Liver (tissue), 9 donors: ENCODE data around the gene CEP131. TPM values are rescaled to one million over a fixed set of nuclear protein-coding genes. Genes with fewer than 3 reads are reported as not detected.

Source experiments
- DNase-seq: peaks from one replicate; pipeline ENCODE4 v3.0.0-alpha.2; 2017; ENCODE audit warnings: low spot score
- H3K27ac ChIP-seq, 2 donors: one replicate each; pipeline ENCODE4 v1.7.0; 2013; ENCODE audit warnings: inconsistent platforms in 2 of 2, low read length in 2 of 2, control low read depth in 1 of 2, low read depth in 1 of 2, mild to moderate bottlenecking in 1 of 2
- H3K27me3 ChIP-seq, 4 donors: one replicate each; pipeline versions ENCODE4 v1.6.1 to v1.7.0; 2013; ENCODE audit warnings: low read length in 3 of 4, inconsistent platforms in 1 of 4, mild to moderate bottlenecking in 1 of 4, moderate library complexity in 1 of 4; ENCODE audit not compliant: control insufficient read depth in 4 of 4, insufficient read depth in 4 of 4
- H3K36me3 ChIP-seq, 4 donors: one replicate each; pipeline versions ENCODE4 v1.6.1 to v1.7.0; 2013; ENCODE audit warnings: low read length in 3 of 4, mild to moderate bottlenecking in 3 of 4, low read depth in 1 of 4, moderate library complexity in 1 of 4; ENCODE audit not compliant: control insufficient read depth in 4 of 4, insufficient read depth in 3 of 4
- H3K4me1 ChIP-seq, 4 donors: one replicate each; pipeline versions ENCODE4 v1.6.1 to v1.7.0; 2013; ENCODE audit warnings: low read length in 3 of 4, mild to moderate bottlenecking in 3 of 4, moderate library complexity in 1 of 4; ENCODE audit not compliant: control insufficient read depth in 4 of 4, insufficient read depth in 4 of 4
- H3K4me3 ChIP-seq, 3 donors: one replicate each; pipeline versions ENCODE4 v1.6.1 to v1.7.0; 2013; ENCODE audit warnings: low read length in 3 of 3, control low read depth in 1 of 3, low read depth in 1 of 3, mild to moderate bottlenecking in 1 of 3
- H3K9ac ChIP-seq, 2 donors: one replicate each; pipeline ENCODE4 v1.7.0; 2013; ENCODE audit warnings: low read length in 2 of 2, mild to moderate bottlenecking in 2 of 2, moderate library complexity in 2 of 2, control low read depth in 1 of 2, low read depth in 1 of 2
- H3K9me3 ChIP-seq, 4 donors: one replicate each; pipeline versions ENCODE4 v1.6.1 to v1.7.0; 2013; ENCODE audit warnings: low read length in 3 of 4; ENCODE audit not compliant: control insufficient read depth in 4 of 4
- ATF3 ChIP-seq: IDR thresholded peaks from 2 replicates; pipeline ENCODE4 v1.6.1; 2016; ENCODE audit warnings: antibody characterized with exemption
- CTCF ChIP-seq: fragments of 150-350 bp; IDR thresholded peaks from 2 replicates; pipeline ENCODE4 v1.5.1; 2017; ENCODE audit warnings: improper control_type of control experiment, low read depth, low read length; ENCODE audit not compliant: missing input control
- EGR1 ChIP-seq, 2 donors: IDR thresholded peaks; 2 replicates each; pipeline ENCODE4 v1.6.1; 2016 to 2018; ENCODE audit warnings: antibody characterized with exemption in 2 of 2, low read depth in 2 of 2
- FOXA1 ChIP-seq: IDR thresholded peaks from 2 replicates; pipeline ENCODE4 v1.6.1; 2016; ENCODE audit warnings: antibody characterized with exemption
- FOXA2 ChIP-seq: IDR thresholded peaks from 2 replicates; pipeline ENCODE4 v1.6.1; 2016; ENCODE audit warnings: antibody characterized with exemption
- GABPA ChIP-seq, 2 donors: IDR thresholded peaks in 1 of 2; conservative IDR thresholded peaks in 1 of 2; 2 replicates each; pipeline ENCODE4 v1.6.1; 2016; ENCODE audit warnings: antibody characterized with exemption in 2 of 2, mild to moderate bottlenecking in 1 of 2, moderate library complexity in 1 of 2
- HNF4A ChIP-seq, 2 donors: conservative IDR thresholded peaks; 2 replicates each; pipeline ENCODE4 v1.6.1; 2016; ENCODE audit warnings: antibody characterized with exemption in 2 of 2, mild to moderate bottlenecking in 2 of 2
- HNF4G ChIP-seq: IDR thresholded peaks from 2 replicates; pipeline ENCODE4 v1.6.1; 2016; ENCODE audit warnings: antibody characterized with exemption
- JUND ChIP-seq, 2 donors: IDR thresholded peaks; 2 replicates each; pipeline ENCODE4 v1.6.1; 2016; ENCODE audit warnings: antibody characterized with exemption in 2 of 2
- NR2F2 ChIP-seq: IDR thresholded peaks from 2 replicates; pipeline ENCODE4 v1.6.1; 2016; ENCODE audit warnings: antibody characterized with exemption
- RAD21 ChIP-seq, 2 donors: IDR thresholded peaks; 2 replicates each; pipeline ENCODE4 v1.6.1; 2016; ENCODE audit warnings: antibody characterized with exemption in 2 of 2, mild to moderate bottlenecking in 2 of 2
- REST ChIP-seq: IDR thresholded peaks from 2 replicates; pipeline ENCODE4 v1.6.1; 2016; ENCODE audit warnings: antibody characterized with exemption, mild to moderate bottlenecking
- RXRA ChIP-seq, 2 donors: IDR thresholded peaks; 2 replicates each; pipeline ENCODE4 v1.6.1; 2017 to 2018; ENCODE audit warnings: antibody characterized with exemption in 2 of 2, mild to moderate bottlenecking in 1 of 2
- SP1 ChIP-seq: IDR thresholded peaks from 2 replicates; pipeline ENCODE4 v1.6.1; 2018; ENCODE audit warnings: antibody characterized with exemption, mild to moderate bottlenecking
- TAF1 ChIP-seq: conservative IDR thresholded peaks from 2 replicates; pipeline ENCODE4 v1.6.1; 2016; ENCODE audit warnings: antibody characterized with exemption, mild to moderate bottlenecking
- YY1 ChIP-seq: IDR thresholded peaks from 2 replicates; pipeline ENCODE4 v1.6.1; 2016; ENCODE audit warnings: antibody characterized with exemption, mild to moderate bottlenecking
- WGBS: extraction: QIAGEN DNeasy Blood & Tissue Kit; methylation state at CpG from one replicate; pipeline ENCODE4 v1.1.7; 2013; 5-methylcytosine and 5-hydroxymethylcytosine counted together
- polyA plus RNA-seq, 2 donors: library from polyadenylated mRNA; stranded (reverse) in 1 of 2; unstranded in 1 of 2; fragments of 200-250 nt in 1 of 2; fragments of >200 nt in 1 of 2; fragmentation: Nextera tagmentation in 1 of 2; extraction: Ambion mirVana in 1 of 2; gene quantifications; one replicate each; pipeline versions ENCODE4 v1.2.1 to v1.2.3, GENCODE V29; 2013 to 2015
- total RNA-seq, 2 donors: library from RNA; depleted of rRNA; stranded (reverse); fragments of >200 nt; gene quantifications; one replicate each; pipeline ENCODE4 v1.2.3, GENCODE V29; 2014
- TF ChIP-seq, protein P1 (sequence below): IDR thresholded peaks from 2 replicates; pipeline ENCODE4 v1.6.1; 2016; ENCODE audit warnings: antibody characterized with exemption
- TF ChIP-seq, protein P2 (sequence below): IDR thresholded peaks from 2 replicates; pipeline ENCODE4 v1.6.1; 2016; ENCODE audit warnings: antibody characterized with exemption
- donor health status: healthy.
- donor health status: healthy.
- donor health status: healthy.
- donor health status: healthy.
- donor health status: healthy.

CEP131 gene
- total and polyA plus RNA-seq, 4 donors, result 0.71 to 6.3 (median 2.2) TPM

GRCh38 chr17:81231766-81232581 is 9.2 kb upstream of the CEP131 start:
- no peak for DNase-seq
- no peaks in the 10 kb centered on the region for H3K27me3 ChIP-seq
- TF ChIP-seq HNF4A (conservative IDR thresholded peaks at IDR 0.05), result no peak
- no peak for TF ChIP-seq NR2F2
- TF ChIP-seq GABPA (IDR thresholded peaks at IDR 0.05 in 1 of 2, conservative IDR thresholded peaks at IDR 0.05 in 1 of 2), result no peak
- no peak for TF ChIP-seq TAF1
- no peak for TF ChIP-seq REST
- TF ChIP-seq SP1, result no peak
- no peak for TF ChIP-seq YY1
- TF ChIP-seq FOXA2, result no peak
- no peak for TF ChIP-seq CTCF
- TF ChIP-seq HNF4G, result no peak
- TF ChIP-seq, protein P1, sequence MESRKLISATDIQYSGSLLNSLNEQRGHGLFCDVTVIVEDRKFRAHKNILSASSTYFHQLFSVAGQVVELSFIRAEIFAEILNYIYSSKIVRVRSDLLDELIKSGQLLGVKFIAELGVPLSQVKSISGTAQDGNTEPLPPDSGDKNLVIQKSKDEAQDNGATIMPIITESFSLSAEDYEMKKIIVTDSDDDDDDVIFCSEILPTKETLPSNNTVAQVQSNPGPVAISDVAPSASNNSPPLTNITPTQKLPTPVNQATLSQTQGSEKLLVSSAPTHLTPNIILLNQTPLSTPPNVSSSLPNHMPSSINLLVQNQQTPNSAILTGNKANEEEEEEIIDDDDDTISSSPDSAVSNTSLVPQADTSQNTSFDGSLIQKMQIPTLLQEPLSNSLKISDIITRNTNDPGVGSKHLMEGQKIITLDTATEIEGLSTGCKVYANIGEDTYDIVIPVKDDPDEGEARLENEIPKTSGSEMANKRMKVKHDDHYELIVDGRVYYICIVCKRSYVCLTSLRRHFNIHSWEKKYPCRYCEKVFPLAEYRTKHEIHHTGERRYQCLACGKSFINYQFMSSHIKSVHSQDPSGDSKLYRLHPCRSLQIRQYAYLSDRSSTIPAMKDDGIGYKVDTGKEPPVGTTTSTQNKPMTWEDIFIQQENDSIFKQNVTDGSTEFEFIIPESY, result no peak
- no peak for TF ChIP-seq RXRA (IDR thresholded peaks at IDR 0.05)
- TF ChIP-seq FOXA1, result no peak
- TF ChIP-seq JUND (IDR thresholded peaks at IDR 0.05), result no peak
- no peak for TF ChIP-seq RAD21 (IDR thresholded peaks at IDR 0.05)
- no peak for TF ChIP-seq ATF3
- TF ChIP-seq, protein P2, sequence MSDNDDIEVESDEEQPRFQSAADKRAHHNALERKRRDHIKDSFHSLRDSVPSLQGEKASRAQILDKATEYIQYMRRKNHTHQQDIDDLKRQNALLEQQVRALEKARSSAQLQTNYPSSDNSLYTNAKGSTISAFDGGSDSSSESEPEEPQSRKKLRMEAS, result no peak
- no peak for TF ChIP-seq EGR1 (IDR thresholded peaks at IDR 0.05; ENCODE audit: low read depth in 2 of 2)
- peaks cover 0 to 10% (median 3%) of the 10 kb centered on the region in 4 donors for H3K4me1 ChIP-seq
- H3K27ac ChIP-seq, result no peak overlapping the region
- peaks cover 5 to 33% (median 13%) of the 10 kb centered on the region in 4 donors for H3K36me3 ChIP-seq
- no peaks in the 10 kb centered on the region for H3K9me3 ChIP-seq
- 94% methylated on average over 43 of the region's 43 CpGs for WGBS
- H3K4me3 ChIP-seq, result no peak overlapping the region
- no peak overlapping the region for H3K9ac ChIP-seq
